Thyroid gland (tissue), 4 donors: ENCODE measurements around the gene IGDCC3.

Source experiments
- POLR2A ChIP-seq, 2 donors: fragments of 450-650 bp; IDR thresholded peaks; one replicate each; pipeline ENCODE4 v1.6.1; 2017; ENCODE audit warnings: antibody characterized with exemption in 2 of 2, mild to moderate bottlenecking in 2 of 2, moderate library complexity in 1 of 2
- TF ChIP-seq, protein P1 (sequence below), 6 experiments: fragments of 200-600 bp in 3 of 6; fragments of 450-650 bp in 3 of 6; sonication (generic) in 3 of 6; IDR thresholded peaks; one replicate each; pipeline ENCODE4 v1.5.1; 2016 to 2019; ENCODE audit warnings: antibody characterized with exemption in 6 of 6, mild to moderate bottlenecking in 2 of 6, inconsistent platforms in 1 of 6, moderate library complexity in 1 of 6

DNA sequence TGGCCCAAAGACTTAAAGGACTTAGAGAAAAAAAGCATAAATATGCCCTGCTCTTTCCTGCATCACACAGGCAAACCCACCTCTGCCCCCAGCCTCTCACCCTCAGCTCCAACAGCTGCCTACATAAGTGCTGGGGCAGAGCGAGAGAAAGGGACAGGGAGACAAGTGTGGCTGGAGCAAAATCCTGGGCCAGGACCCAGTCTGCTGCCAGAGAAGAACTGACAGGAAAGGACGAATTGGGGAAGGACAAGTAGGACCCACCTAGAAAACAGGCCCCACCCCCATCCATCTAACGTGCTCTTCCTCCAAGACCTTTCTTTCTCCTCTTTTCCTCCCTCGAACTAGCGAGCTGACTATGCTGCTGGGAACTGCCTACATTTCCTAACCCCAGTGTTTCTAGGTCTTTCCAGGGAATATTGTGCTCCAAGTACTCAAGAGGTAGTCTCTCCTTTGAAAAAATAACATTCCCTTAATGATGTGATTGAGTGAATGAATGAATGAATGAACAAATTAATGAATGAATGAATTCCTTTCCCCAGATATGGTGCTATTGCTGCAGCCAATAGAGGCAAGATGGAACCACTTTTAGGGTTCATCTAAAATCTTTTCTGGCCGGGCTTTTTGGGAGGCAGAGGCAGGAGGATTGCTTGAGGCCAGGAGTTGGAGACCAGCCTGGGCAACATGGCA, 26.5 kb upstream of the IGDCC3 start:
- TF ChIP-seq, protein P1, sequence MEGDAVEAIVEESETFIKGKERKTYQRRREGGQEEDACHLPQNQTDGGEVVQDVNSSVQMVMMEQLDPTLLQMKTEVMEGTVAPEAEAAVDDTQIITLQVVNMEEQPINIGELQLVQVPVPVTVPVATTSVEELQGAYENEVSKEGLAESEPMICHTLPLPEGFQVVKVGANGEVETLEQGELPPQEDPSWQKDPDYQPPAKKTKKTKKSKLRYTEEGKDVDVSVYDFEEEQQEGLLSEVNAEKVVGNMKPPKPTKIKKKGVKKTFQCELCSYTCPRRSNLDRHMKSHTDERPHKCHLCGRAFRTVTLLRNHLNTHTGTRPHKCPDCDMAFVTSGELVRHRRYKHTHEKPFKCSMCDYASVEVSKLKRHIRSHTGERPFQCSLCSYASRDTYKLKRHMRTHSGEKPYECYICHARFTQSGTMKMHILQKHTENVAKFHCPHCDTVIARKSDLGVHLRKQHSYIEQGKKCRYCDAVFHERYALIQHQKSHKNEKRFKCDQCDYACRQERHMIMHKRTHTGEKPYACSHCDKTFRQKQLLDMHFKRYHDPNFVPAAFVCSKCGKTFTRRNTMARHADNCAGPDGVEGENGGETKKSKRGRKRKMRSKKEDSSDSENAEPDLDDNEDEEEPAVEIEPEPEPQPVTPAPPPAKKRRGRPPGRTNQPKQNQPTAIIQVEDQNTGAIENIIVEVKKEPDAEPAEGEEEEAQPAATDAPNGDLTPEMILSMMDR (IDR thresholded peaks at IDR 0.05): no peak
- no peak for TF ChIP-seq POLR2A (IDR thresholded peaks at IDR 0.05)
